SK-N-MC (cell line): ENCODE results near the gene FA2H.
A peak's percentile ranks its signal among the peaks of the same experiment; 100 is the strongest.
"Not testable (repeated sequence)": the region's sequence is repeated elsewhere in the genome, so short reads cannot be mapped to it uniquely, and the experiment has no call there.

Source experiments
- DNase-seq: peaks from one replicate; pipeline ENCODE4 v3.0.0-alpha.2; 2011; ENCODE audit warnings: low read depth, low spot score
- H3K27ac ChIP-seq: fragments of 200-600 bp; sonication (generic); 2 replicates; pipeline ENCODE4 v1.5.1; 2016; ENCODE audit warnings: mixed run types
- H3K36me3 ChIP-seq: fragments of 200-600 bp; sonication (generic); 2 replicates; pipeline ENCODE4 v1.6.1; 2017; ENCODE audit warnings: antibody characterized with exemption, low read length, mixed read lengths; ENCODE audit not compliant: insufficient read depth
- H3K4me3 ChIP-seq: fragments of 200-600 bp; sonication (generic); 2 replicates; pipeline ENCODE4 v1.5.1; 2016
- H3K9ac ChIP-seq: fragments of 200-600 bp; sonication (generic); 2 replicates; pipeline ENCODE4 v1.8.0; 2017; ENCODE audit warnings: mixed run types, mixed read lengths; ENCODE audit not compliant: insufficient read length
- H3K9me3 ChIP-seq: fragments of 200-600 bp; sonication (generic); 2 replicates; pipeline ENCODE4 v1.6.1; 2017; ENCODE audit warnings: low read depth, mild to moderate bottlenecking, antibody characterized with exemption, low read length, moderate library complexity, mixed read lengths
- EZH2 ChIP-seq: fragments of 200-600 bp; sonication (generic); IDR thresholded peaks from one replicate; pipeline ENCODE4 v1.6.1; 2017; ENCODE audit warnings: antibody characterized with exemption
- FOXP2 ChIP-seq: optimal IDR thresholded peaks from 2 replicates; pipeline ENCODE3; 2011; ENCODE audit warnings: mild to moderate bottlenecking, moderate library complexity; ENCODE audit not compliant: insufficient read depth; ENCODE audit errors: extremely low read length, control extremely low read depth
- POLR2AphosphoS5 ChIP-seq: IDR thresholded peaks from 2 replicates; pipeline ENCODE4 v1.6.1; 2012; ENCODE audit warnings: mild to moderate bottlenecking, low read depth, low read length, borderline replicate concordance

The FA2H gene

DNA sequence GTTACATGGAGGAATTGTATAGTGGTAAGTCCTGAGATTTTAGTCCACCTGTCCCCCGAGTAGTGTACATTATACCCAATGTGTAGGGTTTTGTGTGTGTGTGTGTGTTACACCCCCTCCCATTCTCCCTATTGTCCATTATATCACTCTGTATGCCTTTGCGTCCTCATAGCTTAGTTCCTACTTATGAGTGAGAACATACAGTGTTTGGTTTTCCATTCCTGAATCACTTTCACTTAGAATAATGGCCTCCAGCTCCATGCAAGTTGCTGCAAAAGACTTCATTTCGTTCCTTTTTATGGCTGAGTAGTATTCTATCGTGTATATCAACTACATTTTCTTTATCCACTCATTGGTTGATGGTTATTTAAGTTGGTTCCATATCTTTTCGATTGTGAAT, 635 bp upstream of the FA2H start:
- peak overlapping the region; percentile 53 for H3K4me3 ChIP-seq
- no peak overlapping the region for H3K27ac ChIP-seq
- DNase-seq = no peak
- no peaks in the 10 kb centered on the region for H3K9me3 ChIP-seq
- H3K36me3 ChIP-seq = no peaks in the 10 kb centered on the region
- no peak overlapping the region for H3K9ac ChIP-seq
- TF ChIP-seq EZH2 = no peak
- no peak for TF ChIP-seq FOXP2
- TF ChIP-seq POLR2AphosphoS5 = no peak

DNA sequence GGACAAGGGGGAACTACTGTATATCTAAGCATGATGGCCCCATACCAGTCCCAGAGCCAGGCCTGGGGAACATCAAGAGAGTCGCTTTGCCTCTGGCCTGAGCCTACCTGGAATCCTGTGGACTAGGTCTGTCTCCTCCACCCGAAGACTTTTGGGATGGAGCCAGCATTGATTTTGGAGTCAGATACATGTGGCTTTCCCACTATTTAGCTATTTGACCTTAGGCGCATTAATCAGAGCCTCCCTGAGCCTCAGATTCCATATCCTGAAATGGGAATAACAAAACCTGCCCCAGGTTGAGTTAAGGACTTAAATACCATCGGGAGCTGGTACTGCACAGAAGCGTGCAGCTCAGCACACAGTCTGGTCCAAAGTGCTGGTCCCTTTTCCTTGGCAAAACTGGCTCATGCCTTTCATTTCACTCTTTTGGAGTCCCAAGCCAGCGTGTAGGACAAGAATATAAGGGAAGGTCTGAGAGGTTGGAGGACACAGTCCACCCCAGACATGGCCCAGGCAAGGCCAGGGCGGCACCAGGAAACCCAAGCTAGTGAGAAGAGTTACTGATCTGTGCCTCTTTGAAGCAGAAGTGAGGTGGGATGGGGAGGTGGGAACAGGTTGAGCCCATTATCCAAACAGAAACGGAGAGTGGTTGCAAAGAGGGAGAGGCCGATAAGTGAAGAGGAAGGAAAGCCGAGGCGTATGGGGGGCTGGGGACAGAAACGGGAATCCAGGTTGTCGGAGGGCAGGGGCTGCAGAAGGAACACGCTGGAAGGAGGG, 986 bp downstream of the FA2H start:
- H3K9ac ChIP-seq = no peak overlapping the region
- no peaks in the 10 kb centered on the region for H3K9me3 ChIP-seq
- no peak overlapping the region for H3K27ac ChIP-seq
- H3K4me3 ChIP-seq = no peak overlapping the region
- no peak for TF ChIP-seq EZH2
- TF ChIP-seq POLR2AphosphoS5 = no peak
- TF ChIP-seq FOXP2 = no peak
- DNase-seq = no peak
- no peaks in the 10 kb centered on the region for H3K36me3 ChIP-seq

DNA sequence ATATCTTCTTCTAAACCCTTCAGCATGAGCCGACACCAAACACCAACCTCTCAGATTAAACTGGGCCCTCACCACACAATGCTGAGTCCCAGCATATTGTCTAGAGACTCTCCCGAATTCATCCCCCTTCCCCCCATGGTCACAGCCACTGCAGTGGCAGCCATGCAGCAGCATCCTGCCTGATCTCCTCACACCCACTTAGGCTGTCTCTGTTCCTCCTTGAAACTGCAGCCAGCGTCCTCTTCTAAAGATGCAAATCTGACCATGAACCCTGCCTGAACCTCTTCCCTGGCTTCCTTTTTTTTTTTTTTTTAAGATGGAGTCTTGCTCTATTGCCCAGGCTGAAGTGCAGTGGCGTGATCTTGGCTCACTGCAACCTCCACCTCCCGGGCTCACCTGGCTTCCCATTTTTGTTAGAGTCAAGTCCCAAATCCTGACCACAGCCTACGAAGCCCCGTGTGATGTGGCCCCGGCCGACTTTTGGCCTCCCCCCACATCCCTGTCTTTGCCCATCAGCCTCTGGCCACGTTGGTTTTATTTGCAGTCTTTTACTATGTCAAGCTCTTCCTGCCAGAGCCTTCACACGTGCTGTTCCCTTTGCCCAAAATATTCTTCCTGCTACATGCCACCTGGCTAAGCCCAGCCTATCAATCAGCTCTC, 2.8 kb downstream of the FA2H start:
- TF ChIP-seq POLR2AphosphoS5 = no peak
- TF ChIP-seq FOXP2 = no peak
- no peak overlapping the region for H3K27ac ChIP-seq
- no peak overlapping the region for H3K4me3 ChIP-seq
- H3K9ac ChIP-seq = no peak overlapping the region
- H3K9me3 ChIP-seq = no peaks in the 10 kb centered on the region
- no peaks in the 10 kb centered on the region for H3K36me3 ChIP-seq
- no peak for DNase-seq

DNA sequence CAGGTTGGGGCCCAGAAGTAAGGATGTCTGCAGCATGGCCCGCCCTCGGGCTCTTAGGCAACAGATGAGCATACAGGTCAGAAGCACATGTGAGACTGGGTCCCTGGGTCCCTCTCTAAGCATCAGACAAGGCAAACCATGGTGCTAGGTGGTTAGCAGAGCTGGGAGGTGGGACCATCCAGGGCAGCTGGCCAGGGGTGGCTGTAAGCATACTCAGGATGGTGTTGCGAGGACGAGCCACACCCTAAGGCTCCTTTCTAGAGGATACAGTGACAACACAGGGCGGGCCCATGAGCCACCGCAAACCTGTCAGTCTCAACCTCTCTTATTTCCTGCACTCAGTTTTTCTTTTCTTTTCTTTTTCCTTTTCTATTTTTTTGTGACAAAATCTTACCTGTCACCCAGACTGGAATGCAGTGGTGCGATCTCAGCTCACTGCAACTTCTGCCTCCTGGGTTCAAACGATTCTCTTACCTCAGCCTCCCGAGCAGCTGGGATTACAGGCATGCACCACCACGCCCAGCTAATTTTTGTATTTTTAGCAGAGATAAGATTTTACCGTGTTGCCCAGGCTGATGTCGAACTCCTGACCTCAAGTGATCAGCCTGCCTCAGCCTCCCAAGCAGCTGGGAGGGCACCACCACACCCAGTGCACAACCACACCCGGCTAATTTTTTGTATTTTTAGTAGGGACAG, 3.6 kb downstream of the FA2H start:
- no peak overlapping the region for H3K9ac ChIP-seq
- H3K9me3 ChIP-seq = no peaks in the 10 kb centered on the region
- DNase-seq = no peak
- TF ChIP-seq EZH2 = no peak
- no peak for TF ChIP-seq FOXP2
- TF ChIP-seq POLR2AphosphoS5 = no peak
- no peak overlapping the region for H3K27ac ChIP-seq
- no peak overlapping the region for H3K4me3 ChIP-seq
- no peaks in the 10 kb centered on the region for H3K36me3 ChIP-seq

DNA sequence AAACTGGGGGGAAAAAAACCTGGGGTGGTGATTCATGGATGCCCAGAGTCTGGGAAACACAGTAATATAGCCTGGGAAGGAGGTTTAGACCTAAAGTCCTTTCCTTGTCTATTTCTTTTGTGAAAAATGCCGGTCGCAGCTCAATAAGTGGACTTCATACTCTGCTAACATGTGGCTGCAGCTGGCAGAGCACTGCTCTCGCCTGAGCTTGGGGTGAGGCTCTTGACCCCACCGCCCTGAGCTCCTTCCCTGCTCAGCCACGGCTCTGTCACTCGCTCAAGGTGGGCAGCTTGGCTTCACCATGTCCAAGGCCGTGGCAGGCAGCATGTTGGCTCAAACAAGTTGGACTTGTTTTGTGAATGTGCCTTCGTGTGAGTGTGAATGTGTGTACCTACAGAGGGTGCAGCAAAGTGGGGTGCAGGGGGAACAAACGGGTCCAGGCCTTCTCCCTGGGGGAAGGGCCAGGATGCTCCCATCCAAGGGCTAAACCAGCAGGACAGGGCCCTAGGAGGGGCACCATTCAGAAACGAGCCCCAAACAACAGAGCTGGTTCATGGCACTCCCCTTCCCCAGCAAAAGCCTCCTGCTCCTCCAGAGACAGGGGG, 4.9 kb downstream of the FA2H start:
- H3K27ac ChIP-seq = no peak overlapping the region
- no peak overlapping the region for H3K9ac ChIP-seq
- no peaks in the 10 kb centered on the region for H3K9me3 ChIP-seq
- DNase-seq = no peak
- TF ChIP-seq POLR2AphosphoS5 = no peak
- no peak for TF ChIP-seq EZH2
- TF ChIP-seq FOXP2 = no peak
- no peaks in the 10 kb centered on the region for H3K36me3 ChIP-seq
- no peak overlapping the region for H3K4me3 ChIP-seq

DNA sequence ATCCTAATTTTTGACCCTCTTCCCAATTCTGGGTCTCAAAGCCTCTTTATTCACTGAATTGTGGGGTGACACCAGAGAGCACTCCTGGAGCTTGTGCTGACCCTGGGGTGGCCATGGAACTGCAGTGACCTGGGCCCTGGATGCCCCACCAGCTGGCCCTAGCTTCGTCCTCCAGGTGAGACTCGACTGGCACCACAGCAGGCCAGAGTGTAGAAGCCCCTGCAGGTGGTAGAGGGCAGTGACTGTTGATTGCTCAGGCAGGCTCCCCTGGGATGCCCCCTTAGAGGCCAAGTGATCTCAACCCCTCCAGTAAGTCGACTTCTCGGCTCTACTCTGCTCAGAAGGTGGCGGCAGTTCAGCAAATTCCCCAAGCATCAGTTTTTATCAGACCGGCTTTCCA, 6.4 kb downstream of the FA2H start:
- no peak for TF ChIP-seq POLR2AphosphoS5
- TF ChIP-seq EZH2 = no peak
- TF ChIP-seq FOXP2 = no peak

DNA sequence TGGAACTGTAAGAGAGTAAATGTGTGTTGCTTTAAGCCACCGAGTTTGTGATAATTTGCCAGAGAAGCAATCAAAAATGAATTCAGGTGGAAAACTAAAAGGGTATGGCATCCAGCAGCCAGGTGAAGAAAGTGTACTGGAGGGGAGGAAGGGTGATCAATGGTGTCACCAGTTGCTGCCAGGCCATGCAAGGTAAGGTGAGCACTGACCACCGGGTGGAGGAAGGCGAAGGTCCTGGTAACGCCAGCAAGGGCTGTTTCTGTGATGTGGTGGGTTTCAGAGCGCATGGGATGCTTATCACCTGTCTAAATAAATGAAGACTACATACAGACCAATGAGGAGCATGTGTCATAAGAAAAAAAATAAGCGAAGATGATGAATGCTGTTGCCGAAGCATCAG, 6.9 kb downstream of the FA2H start:
- no peak overlapping the region for H3K27ac ChIP-seq
- H3K36me3 ChIP-seq = no peaks in the 10 kb centered on the region
- H3K9me3 ChIP-seq = no peaks in the 10 kb centered on the region
- H3K9ac ChIP-seq = no peak overlapping the region
- H3K4me3 ChIP-seq = no peak overlapping the region
- no peak for DNase-seq
- TF ChIP-seq EZH2 (no peak), POLR2AphosphoS5 (no peak), FOXP2 (no peak)

More for the DNA sequence above, 6.4 kb downstream of the FA2H start:
- Histone ChIP-seq H3K4me3 (no peak overlapping the region), H3K9me3 (no peaks in the 10 kb centered on the region), H3K9ac (no peak overlapping the region), H3K36me3 (no peaks in the 10 kb centered on the region), H3K27ac (no peak overlapping the region)
- no peak for DNase-seq

DNA sequence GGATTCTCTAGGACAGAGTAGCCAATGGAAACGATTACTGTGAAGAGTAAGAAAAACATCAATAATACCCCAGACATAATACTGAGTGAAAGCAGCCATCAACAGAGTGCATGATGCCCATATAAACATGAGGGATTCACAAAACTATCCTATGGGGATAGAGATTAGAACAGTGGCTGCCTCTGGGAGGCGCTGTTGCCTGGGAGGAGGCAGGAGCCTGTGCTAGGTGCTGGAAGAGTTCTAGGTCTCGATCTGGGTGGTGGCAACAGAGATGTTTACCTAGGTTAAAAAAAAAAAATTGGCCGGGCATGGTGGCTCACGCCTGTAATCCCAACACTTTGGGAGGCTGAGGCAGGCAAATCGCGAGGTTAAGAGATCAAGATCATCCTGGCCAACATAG, 7.9 kb downstream of the FA2H start:
- TF ChIP-seq POLR2AphosphoS5 (no peak), FOXP2 (no peak), EZH2 (no peak)
- Histone ChIP-seq H3K9me3 (no peaks in the 10 kb centered on the region), H3K9ac (no peak overlapping the region), H3K4me3 (no peak overlapping the region), H3K36me3 (no peaks in the 10 kb centered on the region), H3K27ac (no peak overlapping the region)
- DNase-seq = no peak

DNA sequence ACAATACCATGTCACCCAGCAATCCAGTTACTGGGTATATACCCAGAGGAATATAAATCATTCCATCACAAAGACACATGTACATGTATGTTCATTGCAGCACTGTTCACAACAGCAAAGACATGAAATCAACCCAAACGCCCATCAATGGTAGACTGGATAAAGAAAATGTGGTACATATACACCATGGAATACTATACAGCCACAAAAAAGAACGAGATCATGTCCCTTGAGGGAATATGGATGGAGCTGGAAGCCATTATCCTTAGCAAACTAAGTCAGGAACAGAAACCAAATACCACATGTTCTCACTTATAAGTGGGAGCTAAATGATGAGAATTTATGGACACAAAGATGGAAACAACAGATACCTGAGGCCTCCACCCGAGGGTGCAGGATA, 10.4 kb downstream of the FA2H start:
- H3K9me3 ChIP-seq, H3K36me3 ChIP-seq, DNase-seq, H3K9ac ChIP-seq, H3K27ac ChIP-seq, H3K4me3 ChIP-seq: not testable (repeated sequence)
